ENCODE data around the gene PARP4. TPM values are rescaled to one million over a fixed set of nuclear protein-coding genes. Genes with fewer than 3 reads are reported as not detected.
"Not testable (repeated sequence)": the region's sequence is repeated elsewhere in the genome, so short reads cannot be mapped to it uniquely, and the experiment has no call there.

PARP4 gene
- total RNA-seq, 2 experiments from 2014 or later, result 27.5 to 28.7 TPM

- ChIA-PET POLR2A (interaction anchor here (0.7 kb wide), 1 partner anchor 1023 kb away, joined by 4 read pairs; no protein-coding TSS in a partner anchor), CTCF (interaction anchor here (0.5 kb wide), 1 partner anchor 14 kb away, joined by 3 read pairs; no protein-coding TSS in a partner anchor)
These were observed 53.8 kb downstream of the PARP4 start for GRCh38 chr13:24458736-24459135.

DNA sequence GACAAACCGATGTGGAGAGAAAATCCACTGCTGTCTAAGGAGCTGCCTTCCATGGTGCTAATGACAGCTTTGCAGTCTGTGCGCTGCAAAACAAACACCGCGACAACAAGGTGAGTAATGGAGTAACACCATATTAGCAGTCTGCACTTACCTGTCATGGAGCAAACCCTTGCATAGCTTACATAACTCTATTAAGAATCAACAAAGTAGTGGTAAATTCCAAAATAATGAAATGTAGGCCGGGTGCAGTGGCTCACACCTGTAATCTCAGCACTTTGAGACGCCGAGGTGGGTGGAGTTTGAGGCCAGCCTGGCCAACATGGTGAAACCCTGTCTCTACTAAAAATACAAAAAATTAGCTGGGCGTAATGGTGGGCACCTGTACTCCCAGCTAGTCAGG lies 56.2 kb downstream of the PARP4 start:
- CTCF ChIA-PET, result interaction anchor here (0.6 kb wide), 1 partner anchor 19 kb away, joined by 3 read pairs; no protein-coding TSS in a partner anchor
- POLR2A ChIA-PET, result no interaction called here

DNA sequence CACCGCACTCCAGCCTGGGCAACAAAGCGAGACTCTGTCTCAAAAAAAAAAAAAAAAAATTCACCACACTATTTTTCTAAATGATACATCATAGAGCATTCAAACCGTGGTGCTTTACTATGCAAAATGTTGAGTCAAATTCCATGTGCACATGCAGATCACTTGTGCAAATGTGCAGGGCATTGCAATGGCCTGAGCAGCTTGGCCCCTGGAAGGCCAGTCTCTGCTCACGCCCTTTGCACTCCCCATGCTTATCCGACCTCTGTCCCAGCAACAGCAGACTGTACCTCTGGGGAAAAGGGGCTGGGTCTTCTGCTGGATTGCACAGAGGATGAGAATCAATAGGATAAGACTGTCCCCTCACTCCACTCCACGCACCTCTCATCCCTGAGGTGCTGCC lies 58.5 kb downstream of the PARP4 start:
- POLR2A ChIA-PET, result interaction anchor here (0.8 kb wide), 1 partner anchor 255 kb away, joined by 3 read pairs; no protein-coding TSS in a partner anchor
- CTCF ChIA-PET, result no interaction called here

DNA sequence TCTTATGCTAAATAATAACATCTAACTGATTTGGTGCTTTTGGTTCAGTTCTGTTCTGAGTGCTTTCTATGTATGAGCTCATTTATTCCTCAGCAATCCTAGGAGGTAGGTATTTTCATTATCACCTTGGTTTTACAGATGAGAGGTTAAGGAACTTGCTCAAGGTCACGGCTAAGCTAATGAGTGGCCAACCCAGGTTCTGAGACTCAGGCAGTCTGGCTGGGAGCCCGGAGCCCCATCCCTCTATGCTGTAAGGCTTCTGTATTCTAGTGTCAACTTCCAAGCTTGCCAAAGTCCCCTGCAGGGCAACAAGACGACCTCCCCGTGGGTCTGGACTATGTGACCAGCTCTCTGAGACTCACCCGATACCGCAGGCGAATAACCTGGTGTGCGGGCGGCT lies 60.5 kb downstream of the PARP4 start:
- POLR2A ChIA-PET, result no interaction called here
- CTCF ChIA-PET, result no interaction called here

- CTCF ChIA-PET, result no interaction called here
- POLR2A ChIA-PET, result no interaction called here
These were observed 62.0 kb downstream of the PARP4 start for GRCh38 chr13:24450530-24450929.

- CTCF ChIA-PET, POLR2A ChIA-PET: not testable (repeated sequence)
These were observed 67.7 kb downstream of the PARP4 start for GRCh38 chr13:24444851-24445250.

- POLR2A ChIA-PET, result no interaction called here
- CTCF ChIA-PET, result no interaction called here
These were observed 69.2 kb downstream of the PARP4 start for GRCh38 chr13:24443366-24443765.

- POLR2A ChIA-PET, CTCF ChIA-PET: not testable (repeated sequence)
These were observed 86.5 kb downstream of the PARP4 start for GRCh38 chr13:24426045-24426444.

- CTCF ChIA-PET, POLR2A ChIA-PET: not testable (repeated sequence)
These were observed 92.9 kb downstream of the PARP4 start for GRCh38 chr13:24419668-24420067.

DNA sequence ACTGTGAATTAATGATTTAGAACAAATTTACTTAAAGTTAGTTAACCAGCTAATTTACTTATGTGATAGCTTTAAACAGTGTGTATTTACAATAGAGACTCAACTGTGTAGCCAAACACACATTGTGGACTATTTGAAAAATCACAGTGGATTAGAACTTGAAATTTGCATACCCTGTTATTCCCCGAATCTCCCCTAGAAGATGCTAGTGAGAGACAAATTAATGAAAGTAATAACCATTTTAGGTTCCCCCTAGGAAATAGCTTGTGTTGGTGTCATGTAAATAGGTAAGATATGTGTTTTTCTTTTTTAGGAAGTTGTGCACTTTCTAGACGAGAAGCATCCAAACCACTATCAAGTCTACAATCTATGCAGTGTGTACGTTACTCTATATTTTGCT lies 104.7 kb downstream of the PARP4 start:
- CTCF ChIA-PET, result no interaction called here
- POLR2A ChIA-PET, result no interaction called here

GRCh38 chr13:24406524-24406923 lies 106.1 kb downstream of the PARP4 start:
- POLR2A ChIA-PET, result no interaction called here
- CTCF ChIA-PET, result no interaction called here

- ChIA-PET CTCF (interaction anchor here (0.7 kb wide), 1 partner anchor 184 kb away, joined by 4 read pairs; no protein-coding TSS in a partner anchor), POLR2A (no interaction called here)
These were observed 115.8 kb downstream of the PARP4 start for GRCh38 chr13:24396821-24397220.

DNA sequence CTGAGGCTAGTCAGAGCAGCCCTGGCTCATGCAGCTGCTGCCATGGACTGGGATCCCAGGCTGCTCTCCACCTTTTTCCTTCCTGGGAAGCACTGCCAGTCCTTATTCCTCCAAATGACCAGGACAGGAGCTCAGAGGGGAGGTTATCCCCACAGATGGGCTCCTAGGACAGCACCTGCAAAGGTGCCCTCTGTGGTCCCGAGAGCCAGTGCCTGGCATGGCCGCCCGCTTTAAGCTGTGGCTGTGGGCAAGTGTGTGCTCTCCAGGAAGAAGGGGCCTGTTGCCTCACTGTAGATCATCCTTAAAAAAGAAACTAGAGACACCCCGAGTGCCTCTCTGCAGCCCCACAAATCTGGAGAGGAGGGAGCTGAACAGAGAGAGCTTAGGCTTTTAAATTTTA lies 119.6 kb downstream of the PARP4 start:
- POLR2A ChIA-PET, result no interaction called here
- CTCF ChIA-PET, result no interaction called here

- POLR2A ChIA-PET, CTCF ChIA-PET: not testable (repeated sequence)
These were observed 120.6 kb downstream of the PARP4 start for GRCh38 chr13:24391771-24392683.

GRCh38 chr13:24390795-24391194 lies 121.8 kb downstream of the PARP4 start:
- CTCF ChIA-PET, POLR2A ChIA-PET: not testable (repeated sequence)

DNA sequence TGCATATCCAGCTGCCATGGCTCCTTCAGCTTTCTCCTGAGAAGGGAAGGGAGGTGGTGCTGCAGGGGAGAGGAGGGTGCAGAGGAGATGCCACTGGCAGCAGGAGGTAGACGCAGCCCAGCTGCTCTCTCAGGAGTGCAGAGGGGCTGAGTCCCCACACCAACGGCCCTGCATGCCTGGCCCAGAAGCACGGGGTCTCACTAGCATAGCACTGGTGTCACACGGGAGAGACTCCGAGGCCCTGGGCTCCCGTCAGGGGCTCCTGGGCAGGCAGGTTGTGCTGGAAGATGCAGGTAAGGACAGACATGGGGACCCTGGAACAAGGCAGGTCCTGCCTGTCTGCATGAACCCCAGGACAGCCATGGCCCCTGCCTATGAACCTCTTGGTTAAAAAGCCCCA lies 123.1 kb downstream of the PARP4 start:
- CTCF ChIA-PET, result no interaction called here
- POLR2A ChIA-PET, result no interaction called here

DNA sequence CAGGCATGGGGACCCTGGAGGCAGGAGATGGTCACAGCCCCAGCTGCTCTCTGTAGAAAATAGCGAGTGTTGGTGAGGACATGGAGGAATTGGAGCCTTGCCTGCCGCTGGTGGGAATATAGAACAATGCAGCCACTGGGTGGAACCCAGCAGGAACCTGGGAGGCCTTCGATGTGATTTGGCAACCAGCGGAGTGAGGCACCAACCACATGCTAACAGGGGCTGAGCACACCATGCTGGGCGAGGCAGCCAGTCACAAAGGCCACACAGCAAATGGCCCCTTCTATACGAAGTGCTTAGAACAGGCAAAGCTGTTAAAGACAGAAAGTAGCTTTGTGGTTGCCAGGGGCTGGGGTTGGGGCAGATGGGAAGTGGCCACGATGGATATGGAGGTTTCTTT lies 123.8 kb downstream of the PARP4 start:
- POLR2A ChIA-PET, CTCF ChIA-PET: not testable (repeated sequence)

- ChIA-PET CTCF (no interaction called here), POLR2A (no interaction called here)
These were observed 125.5 kb downstream of the PARP4 start for GRCh38 chr13:24386816-24387708.

GRCh38 chr13:24385902-24386301 lies 126.7 kb downstream of the PARP4 start:
- POLR2A ChIA-PET, result no interaction called here
- CTCF ChIA-PET, result no interaction called here

DNA sequence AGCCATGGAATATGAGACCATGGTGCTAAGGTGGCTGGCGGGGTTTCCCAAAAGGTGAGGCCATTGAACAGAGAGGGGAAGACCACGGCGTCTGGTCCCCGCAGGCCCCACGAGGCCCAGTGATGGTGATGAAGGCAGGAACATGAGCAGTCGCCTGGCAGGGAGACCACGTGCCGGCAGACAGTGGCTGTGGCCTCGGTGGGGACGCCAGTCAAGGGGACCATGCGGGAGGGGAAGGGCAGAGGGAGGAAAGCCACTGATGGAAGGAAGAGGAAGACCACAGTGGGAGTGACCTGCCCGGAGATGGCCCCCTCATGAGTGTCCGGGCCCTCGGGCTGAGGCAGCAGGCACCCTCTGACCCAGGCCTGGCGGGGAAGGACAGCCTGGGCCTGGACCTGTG lies 127.6 kb downstream of the PARP4 start:
- CTCF ChIA-PET, POLR2A ChIA-PET: not testable (repeated sequence)

DNA sequence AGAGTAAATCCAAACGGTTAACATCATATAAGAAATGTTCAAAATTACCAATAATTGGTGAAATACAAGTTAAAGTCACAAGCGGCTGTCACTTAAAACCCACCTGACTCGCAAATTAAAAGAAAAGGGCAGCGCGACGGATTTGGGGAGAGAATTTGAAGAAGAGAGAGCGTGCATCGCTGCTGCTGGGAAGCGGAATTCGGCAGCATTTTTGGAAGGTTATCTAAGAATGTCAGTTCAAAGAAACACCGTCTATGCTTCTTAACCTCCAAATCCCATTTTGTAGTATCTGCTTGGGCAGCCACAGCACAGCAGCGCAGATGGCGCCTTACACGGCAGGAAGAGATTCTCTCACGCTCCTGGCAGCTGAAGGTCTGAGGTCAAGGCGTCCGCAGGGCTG lies 128.5 kb downstream of the PARP4 start:
- CTCF ChIA-PET, POLR2A ChIA-PET: not testable (repeated sequence)
